SH-SY5Y (cell line): ENCODE measurements around the gene THRB.

Experiments
- GATA2 ChIP-seq: IDR thresholded peaks from 2 replicates; pipeline ENCODE4 v1.6.1; 2011; ENCODE audit warnings: mild to moderate bottlenecking, low read depth, low read length
- GATA3 ChIP-seq: IDR thresholded peaks from 2 replicates; pipeline ENCODE4 v1.6.1; 2011; ENCODE audit warnings: low read depth, mild to moderate bottlenecking, low read length, moderate library complexity

DNA sequence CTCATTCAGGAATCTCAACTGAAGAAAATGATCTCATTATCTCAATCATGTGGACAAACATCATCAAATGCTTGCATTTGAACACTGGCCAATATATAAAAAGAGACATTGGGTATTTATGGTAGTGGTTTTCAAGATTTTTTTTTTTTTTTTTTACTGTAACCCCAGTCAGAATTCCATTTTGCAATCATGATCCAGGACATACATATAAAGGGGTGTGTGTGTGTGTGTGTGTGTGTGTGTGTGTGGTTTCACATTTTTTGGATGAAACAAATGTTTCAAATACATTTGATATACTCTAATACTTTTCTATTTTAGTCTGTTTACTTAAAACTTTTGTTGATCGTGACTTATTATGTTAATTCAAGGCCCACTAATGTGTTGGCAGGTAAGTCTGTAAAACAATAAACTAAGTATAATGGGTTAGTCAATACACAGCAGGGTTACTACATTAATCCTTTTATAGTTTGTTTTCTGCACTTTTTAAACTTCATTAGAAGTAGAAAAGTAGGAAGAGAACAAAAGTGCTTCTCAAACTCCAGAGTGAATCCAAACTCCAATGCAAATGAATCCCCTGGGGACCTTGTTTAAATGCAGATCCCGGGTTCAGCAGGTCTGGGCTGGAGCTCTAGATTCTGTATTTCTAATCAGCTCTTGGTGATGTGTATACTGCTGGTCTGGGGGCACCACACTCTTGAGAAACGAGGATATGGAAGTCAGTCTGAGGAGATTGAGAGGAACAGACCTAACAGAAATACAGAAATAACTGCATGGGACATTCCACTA is 17.6 kb downstream of the THRB start:
- TF ChIP-seq GATA3 (no peak), GATA2 (no peak)
